Activated T-cell treated with anti-CD3 and anti-CD28 coated beads, Interleukin-2, amount 50 U/mL, for 24 hours (primary cell): ENCODE results near the gene NBEA.

Experiments used
- DNase-seq: peaks from one replicate; pipeline ENCODE4 v3.0.0-alpha.2; 2020
- H3K27ac Mint-ChIP-seq: 2 replicates; pipeline ENCODE4 v1.8.0; 2020; ENCODE audit warnings: mild to moderate bottlenecking, mixed read lengths
- H3K27me3 Mint-ChIP-seq: 2 replicates; pipeline ENCODE4 v1.8.0; 2020; ENCODE audit warnings: mixed read lengths
- H3K36me3 Mint-ChIP-seq: 2 replicates; pipeline ENCODE4 v1.8.0; 2020; ENCODE audit warnings: low read depth, mixed read lengths
- H3K4me1 Mint-ChIP-seq: 2 replicates; pipeline ENCODE4 v1.8.0; 2020; ENCODE audit warnings: low read depth, mixed read lengths
- H3K4me3 Mint-ChIP-seq: 2 replicates; pipeline ENCODE4 v1.8.0; 2020; ENCODE audit warnings: mild to moderate bottlenecking, moderate library complexity, mixed read lengths
- H3K9me3 Mint-ChIP-seq: 2 replicates; pipeline ENCODE4 v1.8.0; 2020; ENCODE audit warnings: mixed read lengths

NBEA gene

DNA sequence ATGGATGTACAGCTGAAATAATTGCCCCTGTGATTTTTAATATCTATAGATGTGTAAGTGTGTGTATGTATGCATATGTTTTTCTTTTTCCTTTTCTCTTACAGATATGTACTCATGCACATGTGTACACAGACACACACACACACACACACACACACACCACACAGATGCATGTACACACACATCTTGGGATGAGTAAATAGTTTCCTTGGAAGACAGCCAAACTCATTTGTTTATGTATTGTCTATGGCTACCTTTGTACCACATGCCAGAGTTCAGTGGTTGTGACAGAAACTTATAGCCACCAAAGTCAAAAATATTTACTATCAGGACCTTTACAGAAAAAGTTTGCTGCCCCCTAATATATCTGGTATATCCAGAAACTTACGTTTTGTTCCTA is 341.8 kb downstream of the NBEA start:
- Mint-ChIP-seq H3K27ac (no peak overlapping the region), H3K4me3 (no peak overlapping the region), H3K4me1 (no peaks in the 10 kb centered on the region), H3K36me3 (no peaks in the 10 kb centered on the region), H3K9me3 (no peaks in the 10 kb centered on the region), H3K27me3 (no peaks in the 10 kb centered on the region)
- DNase-seq, result no peak

DNA sequence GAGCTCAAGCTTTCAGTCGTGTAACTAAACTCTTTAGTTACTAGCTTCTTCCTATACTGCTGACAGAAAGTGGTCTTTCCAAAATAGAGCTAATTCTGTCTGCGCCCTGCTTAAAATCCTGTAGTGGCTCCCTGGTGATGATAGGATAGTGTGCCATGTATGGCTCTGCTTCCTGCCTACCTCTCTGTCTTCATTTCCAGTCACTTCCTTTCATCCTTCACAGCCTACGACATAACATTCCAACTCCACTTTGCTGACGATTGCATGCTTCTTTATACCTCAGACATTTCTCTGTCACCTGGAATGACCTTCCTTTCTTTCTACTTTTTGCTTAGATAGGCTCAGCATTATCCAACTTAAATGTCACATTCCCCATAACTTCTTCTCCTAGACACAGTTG is 343.6 kb downstream of the NBEA start:
- DNase-seq, result no peak
- Mint-ChIP-seq H3K36me3 (no peaks in the 10 kb centered on the region), H3K27ac (no peak overlapping the region), H3K9me3 (no peaks in the 10 kb centered on the region), H3K4me3 (no peak overlapping the region), H3K4me1 (no peaks in the 10 kb centered on the region), H3K27me3 (no peaks in the 10 kb centered on the region)

DNA sequence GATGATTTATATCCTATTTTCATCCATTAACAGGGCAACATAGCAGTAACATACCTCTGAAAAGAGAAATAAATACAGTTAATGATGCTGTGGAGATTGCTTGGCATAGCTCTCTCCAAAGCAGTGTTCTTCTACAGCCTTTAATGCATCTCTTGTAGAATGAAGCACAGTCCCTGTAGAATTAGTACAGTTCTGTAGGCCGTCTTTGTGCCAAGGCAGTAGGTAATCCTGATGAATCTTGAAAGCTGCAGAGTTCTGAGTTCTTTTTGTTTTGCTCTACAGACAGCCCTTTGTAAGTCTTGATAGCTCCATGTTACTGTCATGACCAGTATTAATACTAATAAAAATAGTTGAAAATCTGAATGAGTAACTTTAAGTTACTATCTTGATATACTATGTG is 350.3 kb downstream of the NBEA start:
- peaks cover 7% of the 10 kb centered on the region for H3K4me1 Mint-ChIP-seq
- no peak for DNase-seq
- no peaks in the 10 kb centered on the region for H3K9me3 Mint-ChIP-seq
- no peak overlapping the region for H3K4me3 Mint-ChIP-seq
- H3K27me3 Mint-ChIP-seq, result no peaks in the 10 kb centered on the region
- no peak overlapping the region for H3K27ac Mint-ChIP-seq
- H3K36me3 Mint-ChIP-seq, result no peaks in the 10 kb centered on the region

DNA sequence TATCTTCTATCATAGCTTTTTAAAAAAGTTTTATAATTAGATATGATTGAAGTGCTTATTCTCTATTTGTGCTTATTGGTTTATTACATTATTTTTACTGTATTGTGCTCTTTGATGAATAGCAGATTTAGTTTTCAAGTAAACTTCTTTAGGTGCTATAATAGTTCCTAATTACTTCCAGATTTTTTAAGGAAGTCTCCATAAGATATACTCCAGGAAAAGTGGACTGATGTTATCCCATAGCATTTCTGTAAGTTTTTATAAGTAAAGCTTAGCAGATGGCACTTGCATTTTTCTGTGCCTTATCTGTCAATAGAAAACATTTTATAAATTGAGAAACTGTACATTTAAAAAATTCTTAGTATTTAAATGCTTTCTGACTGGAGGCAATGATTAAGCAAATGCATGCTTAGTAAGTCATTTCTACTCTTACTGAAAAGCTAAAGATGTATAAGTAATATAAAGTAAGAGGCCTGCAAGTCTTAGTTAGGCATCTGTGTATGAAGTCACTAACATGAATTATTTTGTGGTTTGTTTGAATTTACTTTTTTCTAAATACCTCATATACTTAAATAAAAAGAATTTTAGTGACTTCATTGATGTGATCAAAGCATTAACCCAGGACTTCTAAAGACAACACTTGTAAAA is 351.6 kb downstream of the NBEA start:
- H3K9me3 Mint-ChIP-seq, result no peaks in the 10 kb centered on the region
- H3K27me3 Mint-ChIP-seq, result no peaks in the 10 kb centered on the region
- peaks cover 7% of the 10 kb centered on the region for H3K4me1 Mint-ChIP-seq
- no peaks in the 10 kb centered on the region for H3K36me3 Mint-ChIP-seq
- no peak overlapping the region for H3K27ac Mint-ChIP-seq
- no peak for DNase-seq
- no peak overlapping the region for H3K4me3 Mint-ChIP-seq

DNA sequence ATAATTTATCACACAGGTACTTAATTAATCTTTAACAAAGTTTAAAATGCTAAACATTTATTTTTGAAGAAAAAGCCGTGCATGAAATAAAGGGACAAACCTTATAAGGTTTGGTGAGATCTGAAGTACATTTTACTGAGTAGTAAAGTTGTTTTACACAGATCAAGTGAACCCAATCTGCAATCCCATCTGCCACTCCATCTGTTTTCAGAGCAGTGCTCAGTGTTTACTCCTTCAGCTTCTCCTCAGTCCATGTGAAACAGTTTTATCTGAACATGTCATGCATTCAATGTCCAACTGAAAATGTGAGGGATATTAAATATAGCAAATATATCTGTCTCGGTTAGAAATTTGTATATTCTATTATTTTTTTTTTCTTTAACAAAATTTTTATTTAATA is 367.6 kb downstream of the NBEA start:
- H3K36me3 Mint-ChIP-seq, result no peaks in the 10 kb centered on the region
- no peaks in the 10 kb centered on the region for H3K9me3 Mint-ChIP-seq
- H3K4me3 Mint-ChIP-seq, result no peak overlapping the region
- H3K27ac Mint-ChIP-seq, result no peak overlapping the region
- no peaks in the 10 kb centered on the region for H3K27me3 Mint-ChIP-seq
- H3K4me1 Mint-ChIP-seq, result no peaks in the 10 kb centered on the region
- no peak for DNase-seq

DNA sequence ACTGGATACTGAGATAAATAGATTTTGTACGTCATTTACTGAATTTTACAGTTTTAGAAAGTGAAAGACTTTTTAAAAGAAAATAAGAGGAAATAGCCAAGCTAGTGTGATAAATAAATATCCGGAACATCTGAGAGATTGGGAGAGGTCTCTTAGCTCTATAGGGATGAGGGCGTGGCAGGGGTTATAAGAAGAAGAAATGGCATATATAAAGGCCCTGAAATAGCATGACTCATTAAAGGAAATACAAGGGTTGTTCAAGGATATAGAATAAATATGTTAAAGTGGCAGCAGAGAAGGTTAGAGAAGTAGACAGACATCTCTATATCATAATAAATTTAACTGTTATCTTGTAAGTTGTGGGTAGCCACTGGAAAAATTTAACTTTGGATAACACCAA is 390.1 kb downstream of the NBEA start:
- Mint-ChIP-seq H3K4me3 (no peak overlapping the region), H3K9me3 (peaks cover 20% of the 10 kb centered on the region), H3K27ac (no peak overlapping the region), H3K27me3 (no peaks in the 10 kb centered on the region), H3K36me3 (no peaks in the 10 kb centered on the region), H3K4me1 (no peaks in the 10 kb centered on the region)
- no peak for DNase-seq

DNA sequence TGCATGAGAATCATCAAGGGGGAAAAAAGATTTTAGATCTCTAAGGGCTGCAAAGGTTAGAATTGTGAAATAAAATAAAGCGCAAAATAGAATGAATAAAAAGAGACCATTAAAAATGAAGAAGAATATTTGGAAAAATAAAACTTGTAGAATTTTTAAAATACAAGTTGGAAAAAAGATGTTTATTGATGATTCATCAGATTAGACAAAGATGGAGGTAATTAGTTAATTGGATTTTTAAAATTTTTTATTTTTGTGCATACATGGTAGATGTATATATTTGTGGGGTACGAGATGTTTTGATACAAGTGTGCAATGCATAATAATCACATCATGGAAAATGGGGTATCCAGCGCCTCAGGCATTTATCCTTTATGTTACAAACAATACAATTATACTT is 391.1 kb downstream of the NBEA start:
- no peak for DNase-seq
- no peak overlapping the region for H3K27ac Mint-ChIP-seq
- no peaks in the 10 kb centered on the region for H3K4me1 Mint-ChIP-seq
- H3K27me3 Mint-ChIP-seq, result no peaks in the 10 kb centered on the region
- peaks cover 17% of the 10 kb centered on the region for H3K9me3 Mint-ChIP-seq
- H3K36me3 Mint-ChIP-seq, result no peaks in the 10 kb centered on the region
- H3K4me3 Mint-ChIP-seq, result no peak overlapping the region

DNA sequence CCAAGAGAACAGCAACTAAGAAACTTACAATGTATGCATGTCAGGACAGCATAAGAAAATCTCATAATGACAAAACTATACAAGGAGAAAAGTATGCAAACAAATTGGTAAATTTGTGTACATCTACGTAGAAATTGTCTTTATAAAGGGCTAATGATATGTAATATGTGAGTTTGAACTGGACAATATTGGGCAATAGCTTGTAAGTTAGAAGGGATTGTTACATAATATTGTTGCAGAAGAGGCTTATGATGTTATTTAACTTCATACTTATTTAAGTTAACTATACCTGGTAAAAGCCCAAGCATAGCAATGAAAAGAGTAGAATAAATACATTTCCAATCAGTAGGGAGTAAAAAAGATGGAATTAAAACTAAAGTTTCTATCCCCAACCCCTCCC is 400.4 kb downstream of the NBEA start:
- no peaks in the 10 kb centered on the region for H3K9me3 Mint-ChIP-seq
- DNase-seq, result no peak

DNA sequence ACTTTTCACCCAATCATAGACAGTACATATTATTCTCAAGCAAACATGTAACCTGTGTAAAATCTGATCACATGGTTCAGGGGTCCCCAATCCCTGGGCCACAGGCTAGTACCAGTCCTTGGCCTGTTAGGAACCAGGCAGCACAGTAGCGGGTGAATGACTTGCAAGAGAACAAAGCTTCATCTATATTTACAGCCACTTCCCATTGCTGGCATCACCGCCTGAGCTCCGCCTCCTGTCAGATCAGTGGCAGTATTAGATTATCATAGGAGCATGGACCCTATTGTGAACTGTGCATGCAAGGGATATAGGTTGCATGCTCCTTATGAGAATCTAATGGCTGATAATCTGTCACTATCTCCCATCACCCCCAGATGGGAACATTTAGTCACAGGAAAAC is 401.3 kb downstream of the NBEA start:
- H3K4me1 Mint-ChIP-seq, result no peaks in the 10 kb centered on the region
- H3K36me3 Mint-ChIP-seq, result no peaks in the 10 kb centered on the region
- no peak overlapping the region for H3K4me3 Mint-ChIP-seq
- no peak for DNase-seq
- no peaks in the 10 kb centered on the region for H3K27me3 Mint-ChIP-seq
- no peak overlapping the region for H3K27ac Mint-ChIP-seq
- no peaks in the 10 kb centered on the region for H3K9me3 Mint-ChIP-seq

More for the DNA sequence above, 400.4 kb downstream of the NBEA start:
- Mint-ChIP-seq H3K27ac (no peak overlapping the region), H3K4me1 (no peaks in the 10 kb centered on the region), H3K27me3 (no peaks in the 10 kb centered on the region), H3K4me3 (no peak overlapping the region), H3K36me3 (no peaks in the 10 kb centered on the region)

DNA sequence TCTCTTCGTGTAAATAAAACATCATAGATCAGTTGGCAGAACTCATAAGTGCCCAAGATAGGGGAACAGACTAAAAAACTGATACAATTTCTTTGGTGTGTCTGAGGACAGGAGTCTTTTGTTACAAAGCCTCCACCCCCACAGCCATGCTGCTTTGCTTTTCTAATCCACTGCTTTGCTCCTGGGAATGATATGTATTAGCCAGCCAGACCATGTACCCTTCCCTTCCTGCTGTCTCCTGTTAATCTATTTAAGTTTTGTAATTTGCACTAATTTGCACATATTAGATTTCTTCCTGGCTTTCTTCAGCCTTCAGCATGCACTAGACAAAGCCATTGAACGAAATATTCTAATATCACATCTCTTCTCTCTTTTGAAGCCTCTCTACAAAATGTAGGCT is 403.9 kb downstream of the NBEA start:
- Mint-ChIP-seq H3K9me3 (no peaks in the 10 kb centered on the region), H3K4me3 (no peak overlapping the region), H3K4me1 (no peaks in the 10 kb centered on the region), H3K27ac (no peak overlapping the region), H3K27me3 (no peaks in the 10 kb centered on the region), H3K36me3 (no peaks in the 10 kb centered on the region)
- no peak for DNase-seq

DNA sequence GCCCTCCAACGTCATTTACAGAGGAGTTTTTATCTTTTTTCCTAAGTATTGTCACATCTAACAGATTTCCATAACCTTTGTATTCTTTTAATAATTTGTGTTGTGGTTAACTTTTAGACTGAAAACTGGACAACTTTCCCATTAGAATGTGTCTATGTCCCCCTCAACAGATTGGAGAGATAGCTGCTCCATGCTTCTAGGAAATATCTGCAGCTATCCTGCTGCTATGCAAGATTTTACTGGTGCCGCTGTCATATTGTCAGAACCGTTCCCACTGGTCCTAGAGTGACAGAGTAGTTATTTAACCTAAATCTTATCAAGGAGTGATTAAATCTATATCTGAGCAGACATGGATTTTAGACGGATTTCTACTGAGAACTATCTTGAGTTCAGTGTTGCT is 404.4 kb downstream of the NBEA start:
- H3K4me1 Mint-ChIP-seq, result no peaks in the 10 kb centered on the region
- no peak overlapping the region for H3K4me3 Mint-ChIP-seq
- no peaks in the 10 kb centered on the region for H3K27me3 Mint-ChIP-seq
- H3K9me3 Mint-ChIP-seq, result no peaks in the 10 kb centered on the region
- DNase-seq, result no peak
- no peaks in the 10 kb centered on the region for H3K36me3 Mint-ChIP-seq
- no peak overlapping the region for H3K27ac Mint-ChIP-seq

DNA sequence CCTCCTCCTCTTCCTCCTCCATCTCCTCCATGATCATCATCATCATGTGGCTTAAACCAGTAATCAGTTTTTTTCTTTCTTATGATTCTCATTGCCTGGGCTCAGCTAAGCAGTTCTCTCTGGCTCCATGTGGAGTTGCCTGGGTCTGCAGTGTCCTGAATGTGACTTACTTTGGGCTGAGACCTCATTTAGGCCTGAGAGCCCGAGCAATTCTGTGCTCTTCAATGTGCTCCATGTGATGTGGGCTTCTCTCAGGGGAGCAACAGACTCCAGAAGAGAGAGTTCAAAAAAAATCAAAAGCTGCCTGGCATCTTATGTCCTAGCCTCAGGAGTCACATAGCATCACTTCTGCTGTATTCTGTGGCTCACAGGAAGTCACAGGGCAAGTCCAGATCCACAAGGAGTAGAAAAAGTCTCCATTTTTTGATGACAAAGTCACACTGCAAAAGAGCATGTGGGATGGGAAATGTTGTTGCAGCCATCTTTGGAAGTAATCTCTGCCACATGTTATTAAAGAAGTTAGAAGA is 405.7 kb downstream of the NBEA start:
- Mint-ChIP-seq H3K36me3 (no peaks in the 10 kb centered on the region), H3K27ac (no peak overlapping the region), H3K27me3 (no peaks in the 10 kb centered on the region), H3K4me1 (no peaks in the 10 kb centered on the region), H3K4me3 (no peak overlapping the region), H3K9me3 (no peaks in the 10 kb centered on the region)
- DNase-seq, result no peak

DNA sequence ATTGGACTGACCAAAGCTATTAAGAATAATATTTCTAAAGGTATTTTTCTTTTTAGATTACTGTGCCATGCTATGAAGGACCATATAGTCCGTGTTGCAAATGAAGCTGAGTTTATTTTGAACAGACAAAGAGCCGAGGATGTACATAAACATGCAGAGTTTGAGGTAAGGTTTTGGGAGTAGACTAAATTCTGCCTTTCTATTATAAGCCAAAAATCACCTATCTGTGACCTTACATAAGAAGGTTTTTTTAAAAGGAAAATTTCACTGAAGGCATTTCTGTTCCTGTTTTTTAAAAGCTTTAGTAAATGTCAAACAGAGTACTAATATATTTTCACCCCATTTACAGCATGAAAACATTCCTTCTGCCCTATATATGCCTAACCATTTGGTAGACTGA is 407.0 kb downstream of the NBEA start:
- Mint-ChIP-seq H3K4me1 (no peaks in the 10 kb centered on the region), H3K27ac (no peak overlapping the region), H3K9me3 (no peaks in the 10 kb centered on the region), H3K36me3 (no peaks in the 10 kb centered on the region), H3K4me3 (no peak overlapping the region), H3K27me3 (no peaks in the 10 kb centered on the region)
- DNase-seq, result no peak

DNA sequence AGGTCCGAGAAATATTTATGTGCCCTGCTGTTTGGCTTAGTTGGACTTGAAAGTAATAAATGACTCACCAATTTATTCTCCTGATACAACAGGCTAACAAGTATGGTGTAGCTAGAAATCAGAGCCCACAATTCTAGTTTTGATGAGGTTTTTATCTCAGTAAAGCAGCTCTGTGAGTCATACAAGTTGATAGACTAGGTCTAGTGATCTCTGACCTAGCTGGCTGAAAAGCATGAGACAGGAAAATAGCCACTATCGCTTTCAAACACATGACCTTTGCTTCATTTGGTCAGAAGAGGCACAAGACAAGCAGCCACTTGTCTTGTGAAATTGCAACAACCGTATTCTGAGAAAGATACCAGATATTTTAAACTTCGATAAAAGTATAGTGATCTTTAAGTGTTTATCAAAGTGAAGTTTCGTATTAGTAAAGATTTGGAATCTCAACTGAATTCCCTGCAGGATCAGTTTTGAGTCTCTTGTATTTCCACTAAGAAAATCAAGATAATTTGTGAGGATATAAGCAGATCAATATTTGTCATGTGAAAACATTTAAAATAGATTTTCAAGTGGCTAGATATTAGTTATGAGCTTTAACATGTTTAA is 407.7 kb downstream of the NBEA start:
- no peaks in the 10 kb centered on the region for H3K36me3 Mint-ChIP-seq
- H3K4me3 Mint-ChIP-seq, result no peak overlapping the region
- no peak for DNase-seq
- H3K4me1 Mint-ChIP-seq, result no peaks in the 10 kb centered on the region
- H3K27ac Mint-ChIP-seq, result no peak overlapping the region
- H3K27me3 Mint-ChIP-seq, result no peaks in the 10 kb centered on the region
- H3K9me3 Mint-ChIP-seq, result no peaks in the 10 kb centered on the region

DNA sequence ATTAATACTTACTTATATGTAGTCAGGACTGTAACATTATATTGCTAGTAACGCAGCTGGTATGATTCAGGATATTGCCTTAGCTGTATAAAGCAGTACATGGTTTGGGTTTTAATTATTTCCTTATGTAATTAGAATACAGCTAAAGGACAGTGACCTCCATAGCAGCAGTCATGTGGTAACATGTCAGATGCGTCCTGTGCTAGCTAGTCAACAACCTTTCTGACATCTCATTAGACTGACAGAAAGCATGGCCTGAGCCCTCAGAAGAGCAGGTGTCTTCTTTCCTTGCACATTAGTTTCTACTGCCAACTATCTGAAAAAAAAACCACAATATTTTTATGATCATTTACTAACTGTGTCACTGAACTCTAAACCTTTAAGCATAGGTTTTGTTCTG is 412.2 kb downstream of the NBEA start:
- Mint-ChIP-seq H3K27ac (no peak overlapping the region), H3K4me1 (peaks cover 3% of the 10 kb centered on the region), H3K9me3 (peaks cover 4% of the 10 kb centered on the region), H3K4me3 (no peak overlapping the region), H3K27me3 (no peaks in the 10 kb centered on the region), H3K36me3 (no peaks in the 10 kb centered on the region)
- no peak for DNase-seq

DNA sequence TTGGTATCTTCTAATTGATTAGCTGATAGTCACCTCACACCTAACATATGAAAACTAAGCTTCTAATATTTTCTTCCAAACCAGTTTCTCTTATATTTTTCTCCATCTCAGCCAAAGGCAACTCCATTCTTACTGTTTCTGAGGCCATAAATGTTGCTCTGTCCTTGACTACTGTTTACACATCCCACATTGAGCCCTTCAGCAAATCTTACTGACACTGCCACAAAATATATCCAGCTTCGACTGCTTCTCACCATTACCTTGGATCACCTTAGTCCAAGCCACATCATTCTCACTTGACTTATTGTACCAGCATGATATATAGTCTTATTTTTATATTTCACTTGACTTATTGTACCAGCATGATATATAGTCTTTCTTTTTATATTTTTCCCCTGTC is 412.8 kb downstream of the NBEA start:
- Mint-ChIP-seq H3K4me3 (no peak overlapping the region), H3K36me3 (no peaks in the 10 kb centered on the region)

More for the DNA sequence above, 412.8 kb downstream of the NBEA start:
- no peak for DNase-seq
- peaks cover 4% of the 10 kb centered on the region for H3K9me3 Mint-ChIP-seq
- no peaks in the 10 kb centered on the region for H3K27me3 Mint-ChIP-seq
- no peak overlapping the region for H3K27ac Mint-ChIP-seq
- H3K4me1 Mint-ChIP-seq, result peaks cover 3% of the 10 kb centered on the region
